GM12872 (cell line): ENCODE results near the gene CPT1A.

Source experiments
- TF ChIP-seq, protein P1 (sequence below): IDR thresholded peaks from 3 replicates; pipeline ENCODE4 v1.5.1; 2011; ENCODE audit warnings: low read depth, mild to moderate bottlenecking, low read length, moderate library complexity; ENCODE audit not compliant: insufficient read depth

The CPT1A gene

DNA sequence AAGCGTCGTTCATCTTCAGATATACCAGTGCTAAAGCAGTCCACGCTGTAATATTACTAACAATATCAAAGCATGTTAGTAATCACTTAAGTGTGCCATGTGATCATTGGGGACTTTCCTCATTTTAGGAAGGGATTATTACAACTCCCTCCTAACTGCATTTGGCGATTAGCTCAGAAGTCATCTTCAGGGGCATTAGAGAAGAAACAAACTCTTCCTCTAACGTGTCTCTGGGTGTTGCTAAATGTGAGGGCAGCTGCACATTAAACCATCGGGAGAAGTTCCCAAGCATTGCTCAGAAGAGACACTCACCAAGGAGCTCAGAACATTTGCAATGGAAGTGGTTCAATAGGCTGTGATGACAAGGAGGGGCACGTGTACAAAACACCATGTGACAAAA lies 107.6 kb downstream of the CPT1A start:
- TF ChIP-seq, protein P1, sequence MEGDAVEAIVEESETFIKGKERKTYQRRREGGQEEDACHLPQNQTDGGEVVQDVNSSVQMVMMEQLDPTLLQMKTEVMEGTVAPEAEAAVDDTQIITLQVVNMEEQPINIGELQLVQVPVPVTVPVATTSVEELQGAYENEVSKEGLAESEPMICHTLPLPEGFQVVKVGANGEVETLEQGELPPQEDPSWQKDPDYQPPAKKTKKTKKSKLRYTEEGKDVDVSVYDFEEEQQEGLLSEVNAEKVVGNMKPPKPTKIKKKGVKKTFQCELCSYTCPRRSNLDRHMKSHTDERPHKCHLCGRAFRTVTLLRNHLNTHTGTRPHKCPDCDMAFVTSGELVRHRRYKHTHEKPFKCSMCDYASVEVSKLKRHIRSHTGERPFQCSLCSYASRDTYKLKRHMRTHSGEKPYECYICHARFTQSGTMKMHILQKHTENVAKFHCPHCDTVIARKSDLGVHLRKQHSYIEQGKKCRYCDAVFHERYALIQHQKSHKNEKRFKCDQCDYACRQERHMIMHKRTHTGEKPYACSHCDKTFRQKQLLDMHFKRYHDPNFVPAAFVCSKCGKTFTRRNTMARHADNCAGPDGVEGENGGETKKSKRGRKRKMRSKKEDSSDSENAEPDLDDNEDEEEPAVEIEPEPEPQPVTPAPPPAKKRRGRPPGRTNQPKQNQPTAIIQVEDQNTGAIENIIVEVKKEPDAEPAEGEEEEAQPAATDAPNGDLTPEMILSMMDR = no peak

DNA sequence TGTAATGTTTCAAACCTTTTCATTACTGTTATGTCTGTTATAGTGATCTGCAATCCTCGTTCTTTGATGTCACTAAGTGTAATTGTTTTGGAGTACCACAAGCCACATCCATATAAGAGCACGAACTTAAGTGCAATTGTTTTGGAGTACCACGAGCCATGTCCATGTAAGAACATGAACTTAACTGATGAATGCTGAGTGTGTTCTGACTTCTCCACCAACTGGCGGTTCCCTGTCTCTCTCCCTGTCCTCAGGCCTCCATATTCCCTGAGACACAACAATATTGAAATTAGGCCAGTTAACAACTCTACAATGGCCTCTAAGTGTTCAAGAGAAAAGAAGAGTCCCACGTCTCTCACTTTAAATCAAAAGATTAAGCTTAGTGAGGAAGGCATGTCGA lies 113.9 kb downstream of the CPT1A start:
- TF ChIP-seq, protein P1 = no peak

DNA sequence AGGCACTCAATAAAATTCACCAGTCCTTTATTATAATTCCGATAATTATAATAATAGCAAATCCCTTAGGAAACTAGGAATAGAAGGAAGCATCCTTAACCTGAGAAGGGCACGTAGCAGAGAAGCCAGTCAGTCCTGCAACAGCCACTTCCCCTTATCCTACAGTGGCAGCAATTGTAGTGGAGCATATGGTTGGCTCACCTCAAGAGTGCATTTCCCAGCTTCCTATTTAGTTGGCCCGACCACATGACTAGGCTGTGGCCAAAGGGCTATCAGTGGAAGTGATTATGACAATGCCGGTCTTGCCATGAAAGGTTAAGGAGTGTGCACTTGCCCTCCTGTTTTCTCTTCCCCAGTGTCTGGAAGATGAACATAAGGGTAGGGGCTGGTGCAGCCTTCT lies 117.4 kb downstream of the CPT1A start:
- TF ChIP-seq, protein P1 = no peak

DNA sequence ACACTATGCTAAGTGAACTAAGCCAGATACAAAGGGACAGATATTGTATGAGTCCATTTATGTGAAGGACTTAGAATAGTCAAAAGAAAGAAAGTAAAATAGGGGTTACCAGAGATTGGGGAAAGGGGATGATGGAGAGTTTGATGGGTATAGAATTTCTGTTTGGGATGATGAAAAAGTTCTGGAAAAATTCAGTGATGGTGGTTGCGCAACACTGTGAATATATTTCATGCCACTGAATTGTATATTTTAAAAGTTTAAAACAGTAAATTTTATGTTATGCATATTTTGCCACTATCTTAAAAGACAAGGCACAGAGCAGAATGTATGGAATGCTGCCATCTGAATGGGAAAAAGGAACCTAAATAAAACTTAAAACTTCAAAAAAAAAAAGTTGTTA lies 119.6 kb downstream of the CPT1A start:
- TF ChIP-seq, protein P1 = no peak

DNA sequence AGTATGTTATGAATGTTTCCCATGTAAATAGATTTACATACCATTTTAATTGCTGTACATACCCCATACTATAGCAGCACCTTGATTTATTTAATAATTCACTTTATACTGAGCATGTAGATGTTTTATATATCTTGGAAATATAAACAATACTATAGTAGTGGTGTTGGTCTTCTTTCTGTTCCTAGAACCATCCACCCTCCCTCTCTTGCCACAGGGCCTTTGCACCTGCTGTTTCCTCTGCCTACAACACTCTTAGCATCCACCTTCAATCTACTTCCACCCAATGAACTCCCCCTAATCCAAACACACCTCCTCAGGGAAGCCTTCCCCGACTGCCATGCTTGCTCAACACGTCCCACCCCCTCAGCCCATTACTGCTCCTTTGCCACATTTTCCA lies 120.6 kb downstream of the CPT1A start:
- TF ChIP-seq, protein P1 = no peak

DNA sequence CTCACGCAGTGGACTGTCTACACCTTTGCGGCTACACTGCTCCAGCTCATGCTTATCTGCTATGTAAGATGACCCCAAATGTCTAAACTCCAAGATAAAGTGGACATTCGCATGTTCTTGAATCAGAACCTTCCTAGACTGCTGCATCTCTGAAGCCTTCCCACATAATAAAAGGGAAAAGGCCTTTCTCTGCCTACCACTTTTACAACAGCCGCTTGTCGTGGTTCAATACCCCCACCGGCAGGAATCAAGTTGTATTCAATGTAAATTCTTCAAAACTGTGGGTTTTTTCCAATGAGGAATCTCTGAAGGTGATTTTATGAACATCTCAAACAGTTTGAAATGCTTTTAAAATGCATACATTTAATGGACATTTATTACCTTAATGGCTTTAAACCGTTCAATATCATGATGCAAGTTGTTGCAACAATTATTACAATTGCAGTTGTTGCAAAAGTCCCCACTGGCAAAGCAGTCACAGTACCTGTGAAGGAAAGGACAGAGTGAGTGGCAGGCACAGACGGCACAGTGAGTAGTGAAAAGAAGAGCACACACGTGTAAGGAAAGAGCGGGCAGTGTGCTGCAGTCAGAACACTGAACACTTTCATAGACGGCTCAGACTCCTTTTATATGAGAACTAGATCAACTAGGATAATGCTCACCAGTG lies 126.1 kb downstream of the CPT1A start:
- TF ChIP-seq, protein P1 = no peak

DNA sequence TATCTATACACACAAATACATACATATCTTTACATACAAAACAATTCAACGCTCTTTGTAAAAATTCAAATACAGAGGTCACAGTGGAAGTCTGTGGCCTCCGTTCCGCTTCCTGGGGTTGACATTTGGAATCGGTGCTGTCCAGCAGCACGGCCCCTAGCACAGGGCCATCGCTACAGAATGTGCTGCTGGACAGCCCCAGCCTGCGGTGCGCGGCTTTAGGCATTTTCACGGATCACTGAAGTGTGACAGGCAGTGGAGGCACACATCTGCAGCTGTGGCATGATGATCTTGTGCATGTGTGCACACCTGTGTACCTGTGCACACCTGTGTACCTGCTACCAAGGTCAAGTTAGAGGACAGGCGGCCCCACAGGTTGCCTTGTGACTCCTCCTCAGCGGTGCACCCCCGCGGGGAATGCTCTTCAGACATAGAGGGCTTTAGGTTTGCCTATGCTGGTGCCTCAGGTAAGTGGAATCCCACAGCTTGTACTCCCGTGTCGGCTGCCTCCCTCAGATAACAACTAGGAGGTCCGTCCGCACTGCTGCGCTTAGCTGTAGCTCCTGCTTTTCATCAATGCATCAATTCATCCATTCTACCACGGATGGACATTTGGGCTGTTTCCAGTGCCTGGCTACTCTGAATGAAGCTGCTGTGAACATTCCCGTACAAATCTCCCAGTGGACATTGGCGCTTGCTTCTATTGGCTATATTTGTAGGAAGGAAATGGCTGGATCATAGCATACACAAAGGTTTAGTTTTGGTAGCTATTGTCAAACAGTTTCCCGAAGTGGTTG lies 127.5 kb downstream of the CPT1A start:
- TF ChIP-seq, protein P1 = no peak
